D341Med (cell line): ENCODE results near the gene NFIA.

ENCODE experiments used
- DNase-seq: peaks from one replicate; pipeline ENCODE4 v3.0.0; 2012; ENCODE audit warnings: low spot score

NFIA gene

GRCh38 chr1:61130338-61131000, 48.1 kb downstream of the NFIA start:
- DNase-seq: no peak

- no peak for DNase-seq
Measured at GRCh38 chr1:61131248-61131647, 48.9 kb downstream of the NFIA start.

- no peak for DNase-seq
Measured at GRCh38 chr1:61131716-61132115, 49.4 kb downstream of the NFIA start.

GRCh38 chr1:61132176-61132638, 49.8 kb downstream of the NFIA start:
- DNase-seq: no peak

- no peak for DNase-seq
Measured at GRCh38 chr1:61132645-61133334, 50.4 kb downstream of the NFIA start.

GRCh38 chr1:61133335-61134019, 51.1 kb downstream of the NFIA start:
- DNase-seq: no peak

- DNase-seq: no peak
Measured at GRCh38 chr1:61135291-61135690, 52.9 kb downstream of the NFIA start.

- no peak for DNase-seq
Measured at GRCh38 chr1:61138305-61138704, 55.9 kb downstream of the NFIA start.

- peak; percentile 57 for DNase-seq
Measured at GRCh38 chr1:61138921-61139774, 56.8 kb downstream of the NFIA start.

- no peak for DNase-seq
Measured at GRCh38 chr1:61139775-61140549, 57.6 kb downstream of the NFIA start.

- no peak for DNase-seq
Measured at GRCh38 chr1:61140778-61141177, 58.4 kb downstream of the NFIA start.

GRCh38 chr1:61141288-61142042, 59.1 kb downstream of the NFIA start:
- DNase-seq: no peak

GRCh38 chr1:61142043-61142440, 59.7 kb downstream of the NFIA start:
- no peak for DNase-seq

GRCh38 chr1:61142726-61143500, 60.6 kb downstream of the NFIA start:
- DNase-seq: no peak

GRCh38 chr1:61143821-61144424, 61.6 kb downstream of the NFIA start:
- DNase-seq: no peak

- DNase-seq: no peak
Measured at GRCh38 chr1:61149010-61149860, 66.9 kb downstream of the NFIA start.

GRCh38 chr1:61151565-61151964, 69.2 kb downstream of the NFIA start:
- no peak for DNase-seq

- DNase-seq: no peak
Measured at GRCh38 chr1:61152066-61152465, 69.7 kb downstream of the NFIA start.
